Effector memory CD4-positive, alpha-beta T cell (primary cell): ENCODE measurements around the gene UVSSA.
A peak's percentile ranks its signal among the peaks of the same experiment; 100 is the strongest.

Source experiments
- DNase-seq, 3 donors: peaks; one replicate each; pipeline ENCODE4 v3.0.0-alpha.2; 2020
- H3K27ac ChIP-seq: 2 replicates; pipeline ENCODE4 v1.7.0; 2013; ENCODE audit warnings: mild to moderate bottlenecking, low read length, moderate library complexity; ENCODE audit not compliant: insufficient read depth, poor library complexity, severe bottlenecking
- H3K27me3 ChIP-seq: replicated peaks from 2 replicates; pipeline ENCODE4 v1.7.0; 2013; ENCODE audit warnings: mild to moderate bottlenecking, low read length; ENCODE audit not compliant: insufficient read depth, control insufficient read depth, poor library complexity, severe bottlenecking
- H3K36me3 ChIP-seq: 2 replicates; pipeline ENCODE4 v1.7.0; 2013; ENCODE audit warnings: mild to moderate bottlenecking, low read length, moderate library complexity; ENCODE audit not compliant: control insufficient read depth, insufficient read depth
- H3K4me1 ChIP-seq: 2 replicates; pipeline ENCODE4 v1.7.0; 2013; ENCODE audit warnings: low read length, mild to moderate bottlenecking; ENCODE audit not compliant: control insufficient read depth, insufficient read depth, poor library complexity, severe bottlenecking
- H3K4me3 ChIP-seq: 2 replicates; pipeline ENCODE4 v1.7.0; 2013; ENCODE audit warnings: low read length, low read depth, mild to moderate bottlenecking; ENCODE audit not compliant: insufficient read depth, poor library complexity, severe bottlenecking
- H3K9me3 ChIP-seq: 2 replicates; pipeline ENCODE4 v1.7.0; 2013; ENCODE audit warnings: mild to moderate bottlenecking, low read length, moderate library complexity; ENCODE audit not compliant: control insufficient read depth

UVSSA gene

DNA sequence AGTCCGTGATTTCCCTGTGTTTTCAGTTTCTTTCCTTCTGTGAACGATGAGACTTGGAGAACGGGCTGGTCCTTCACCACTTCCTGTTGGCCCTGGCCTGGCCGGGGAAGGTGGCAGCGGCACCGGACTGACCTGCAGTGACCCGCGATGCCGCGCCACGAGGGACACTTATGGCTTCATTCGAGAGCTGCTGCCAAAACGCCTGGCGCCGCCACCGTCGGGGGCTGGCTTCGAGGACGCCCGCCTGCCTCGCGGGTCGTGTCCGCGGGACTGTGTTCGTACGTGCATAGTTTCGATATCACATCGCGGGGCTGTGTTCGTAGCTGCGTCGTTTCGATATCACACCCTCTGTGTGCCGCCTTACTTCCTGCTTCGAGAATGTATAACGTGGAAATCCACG, 7.5 kb upstream of the UVSSA start:
- Histone ChIP-seq H3K27ac (no peak overlapping the region), H3K9me3 (no peaks in the 10 kb centered on the region), H3K27me3 (no peaks in the 10 kb centered on the region), H3K36me3 (peaks cover 55% of the 10 kb centered on the region), H3K4me1 (no peaks in the 10 kb centered on the region), H3K4me3 (no peak overlapping the region)
- DNase-seq = no peak

DNA sequence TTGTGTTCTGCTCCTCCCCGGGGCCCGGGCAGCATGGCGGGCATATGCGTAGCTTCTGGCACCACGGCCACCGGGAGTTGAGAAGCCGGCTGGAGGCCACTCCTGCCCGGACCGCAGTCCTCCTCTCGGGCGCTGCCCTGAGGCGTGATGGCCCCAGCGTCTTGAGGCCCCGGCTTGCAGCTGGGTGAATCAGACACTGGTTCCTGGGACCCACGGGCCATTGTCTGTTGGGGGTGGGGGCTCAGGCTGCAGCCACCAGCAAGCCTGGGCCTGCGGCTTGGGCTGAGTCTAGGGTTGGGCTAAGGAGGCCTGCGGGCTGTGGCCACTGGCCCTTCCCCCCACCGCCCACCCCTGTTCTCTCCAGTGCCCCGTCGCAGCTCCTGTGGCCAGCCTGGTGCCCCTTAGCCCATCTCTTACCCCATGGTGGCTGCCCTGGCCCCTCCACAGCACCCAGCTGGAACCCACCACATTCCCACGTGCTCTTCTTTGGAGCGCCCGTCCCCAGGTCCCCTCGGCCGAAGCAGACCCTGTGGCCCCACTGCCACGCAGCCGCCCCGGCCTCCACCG, 6.7 kb upstream of the UVSSA start:
- Histone ChIP-seq H3K27me3 (no peaks in the 10 kb centered on the region), H3K4me3 (no peak overlapping the region), H3K36me3 (peaks cover 53% of the 10 kb centered on the region), H3K4me1 (peaks cover under 1% of the 10 kb centered on the region), H3K9me3 (no peaks in the 10 kb centered on the region), H3K27ac (no peak overlapping the region)
- no peak for DNase-seq

DNA sequence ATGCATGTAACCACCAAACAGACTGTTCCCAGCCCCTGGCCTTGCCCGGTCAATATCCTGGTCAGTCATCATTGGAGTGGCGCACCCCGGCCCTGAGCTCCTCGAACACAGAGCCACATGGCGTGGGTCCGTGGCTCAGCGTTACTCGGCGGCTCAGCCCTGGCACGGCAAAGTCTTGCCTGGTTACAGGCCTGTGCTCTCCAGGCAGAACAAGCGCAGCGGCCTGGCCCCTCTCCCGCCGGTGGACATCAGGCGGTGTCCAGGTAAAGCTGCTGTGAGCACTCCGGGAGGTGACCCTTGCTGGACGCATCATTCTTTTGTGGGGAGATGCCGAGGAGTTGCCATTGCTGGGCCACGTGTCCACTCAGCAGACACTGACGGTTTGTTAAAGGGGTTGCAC, 6.1 kb upstream of the UVSSA start:
- Histone ChIP-seq H3K4me1 (peaks cover 6% of the 10 kb centered on the region), H3K9me3 (no peaks in the 10 kb centered on the region), H3K27me3 (no peaks in the 10 kb centered on the region), H3K36me3 (peaks cover 53% of the 10 kb centered on the region), H3K27ac (no peak overlapping the region), H3K4me3 (no peak overlapping the region)
- DNase-seq = no peak

DNA sequence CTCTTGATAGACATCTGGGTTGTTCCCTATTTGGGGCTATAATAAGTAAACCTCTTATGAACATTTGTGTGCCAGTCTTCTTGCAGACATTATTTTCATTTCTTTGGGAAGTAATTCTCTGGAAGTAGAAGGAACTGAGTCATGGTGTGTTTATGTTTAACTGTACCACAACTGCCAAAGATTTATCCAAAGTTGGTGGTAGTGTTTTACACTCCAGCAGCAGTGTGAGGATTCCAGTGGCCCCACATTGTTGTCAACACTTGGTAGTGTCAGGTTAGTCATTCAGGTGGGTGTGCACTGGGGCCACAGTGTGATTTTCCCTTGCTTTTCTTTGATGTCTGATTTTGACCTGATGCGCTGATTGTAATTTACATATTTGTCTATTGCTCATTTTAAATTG, 5.0 kb upstream of the UVSSA start:
- peaks cover 42% of the 10 kb centered on the region for H3K36me3 ChIP-seq
- H3K4me3 ChIP-seq = no peak overlapping the region
- no peak for DNase-seq
- H3K27me3 ChIP-seq = no peaks in the 10 kb centered on the region
- peaks cover 7% of the 10 kb centered on the region for H3K4me1 ChIP-seq
- no peak overlapping the region for H3K27ac ChIP-seq
- H3K9me3 ChIP-seq = no peaks in the 10 kb centered on the region

DNA sequence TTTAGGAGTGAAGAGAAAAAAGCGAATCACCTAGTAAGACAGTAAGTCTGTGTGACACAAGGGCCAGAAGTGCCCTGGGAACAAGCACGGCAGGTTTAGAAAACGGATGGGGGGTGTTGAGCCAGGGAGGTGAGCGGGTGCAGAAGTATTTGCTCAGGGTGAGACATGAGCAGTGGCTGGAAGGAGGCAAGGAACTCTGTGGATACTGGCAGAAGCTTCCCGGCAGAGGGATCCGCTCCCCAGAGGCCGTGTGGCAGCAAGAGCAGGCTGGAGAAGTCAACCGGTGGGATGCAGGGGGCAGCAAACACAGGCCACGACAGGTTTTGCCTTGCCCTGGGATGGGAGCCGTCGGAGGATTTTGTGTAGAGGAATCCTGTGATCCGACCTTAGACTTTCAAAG, 2.3 kb upstream of the UVSSA start:
- DNase-seq = no peak
- Histone ChIP-seq H3K9me3 (no peaks in the 10 kb centered on the region), H3K4me1 (peaks cover 15% of the 10 kb centered on the region), H3K36me3 (peaks cover 18% of the 10 kb centered on the region), H3K27ac (no peak overlapping the region), H3K27me3 (no peaks in the 10 kb centered on the region), H3K4me3 (no peak overlapping the region)

DNA sequence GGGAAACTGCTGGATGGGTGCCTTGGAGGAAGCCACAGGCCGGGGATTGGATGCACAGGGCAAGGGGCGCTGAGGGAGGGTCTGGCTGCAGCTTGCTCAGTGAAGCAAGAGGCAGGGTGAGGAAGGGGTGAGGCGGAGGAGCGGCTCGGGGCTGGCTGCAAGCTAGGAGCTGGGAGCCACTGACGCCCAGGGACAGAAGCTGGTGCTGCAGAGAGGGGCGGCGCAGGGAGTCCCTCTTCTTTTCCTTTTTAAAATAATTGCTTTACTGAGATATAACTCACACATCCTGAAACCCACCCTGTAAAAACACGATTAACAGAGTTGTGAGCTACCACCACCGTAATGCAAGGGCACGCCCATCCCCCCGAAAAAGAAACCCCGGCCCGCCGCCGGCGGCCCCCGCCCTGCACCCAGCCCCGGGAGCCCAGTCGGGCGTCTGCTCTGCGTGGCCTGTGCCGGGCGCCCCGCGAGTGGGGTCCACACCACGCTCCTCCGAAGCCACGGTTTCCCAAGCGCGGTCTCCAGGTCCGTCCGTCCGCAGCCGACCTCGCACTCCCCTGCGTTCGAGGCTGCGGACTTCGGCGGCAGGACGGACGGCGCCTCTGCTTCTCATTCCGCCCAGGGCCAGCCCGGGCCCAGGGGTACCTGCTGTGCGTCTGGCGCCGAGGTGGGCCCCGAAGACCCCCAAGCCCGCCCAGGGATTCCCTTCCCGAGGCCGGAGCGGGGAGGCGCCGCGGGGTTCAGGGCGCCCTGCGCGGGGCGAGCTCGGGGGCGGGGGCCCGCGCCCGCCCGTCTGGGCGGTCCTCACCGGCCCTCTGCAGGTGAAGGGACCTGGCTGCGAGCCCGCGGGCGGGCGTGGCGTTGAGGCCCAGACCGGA, 866 bp upstream of the UVSSA start:
- no peaks in the 10 kb centered on the region for H3K9me3 ChIP-seq
- peaks cover 5% of the 10 kb centered on the region for H3K36me3 ChIP-seq
- H3K27ac ChIP-seq = peak overlapping the region; percentile 88
- DNase-seq = peak in 2 of 3 donors; percentile 22 to 30
- H3K4me1 ChIP-seq = peaks cover 15% of the 10 kb centered on the region
- no peaks in the 10 kb centered on the region for H3K27me3 ChIP-seq
- H3K4me3 ChIP-seq = peak overlapping the region; percentile 92

DNA sequence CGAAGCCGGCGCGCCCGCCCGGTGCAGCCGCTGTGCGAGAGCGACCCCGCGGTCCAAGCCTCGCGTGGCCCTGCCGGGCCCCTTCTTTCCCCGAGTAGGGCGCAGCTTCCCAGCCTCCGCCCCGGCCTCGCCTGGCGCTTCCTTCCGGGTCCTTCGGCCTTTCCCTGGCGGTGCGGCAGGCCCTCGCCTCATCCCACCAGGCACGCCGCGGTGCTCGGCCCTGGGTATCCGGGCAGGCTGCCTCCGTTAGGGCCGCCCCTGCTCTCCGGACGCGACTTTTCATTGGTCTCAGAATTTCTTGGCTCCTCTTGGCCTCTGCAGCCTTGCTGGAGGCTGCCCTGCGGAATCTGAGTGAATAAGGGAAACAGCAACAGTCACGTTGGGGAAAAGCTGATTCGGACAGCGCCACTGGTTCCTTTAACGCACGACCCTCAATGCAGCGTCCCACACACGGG, 429 bp downstream of the UVSSA start:
- Histone ChIP-seq H3K27ac (peak overlapping the region; percentile 88), H3K4me3 (peak overlapping the region; percentile 92), H3K36me3 (peaks cover 6% of the 10 kb centered on the region), H3K27me3 (no peaks in the 10 kb centered on the region), H3K4me1 (peaks cover 22% of the 10 kb centered on the region), H3K9me3 (no peaks in the 10 kb centered on the region)
- DNase-seq = peak in 1 of 3 donors; percentile 44

DNA sequence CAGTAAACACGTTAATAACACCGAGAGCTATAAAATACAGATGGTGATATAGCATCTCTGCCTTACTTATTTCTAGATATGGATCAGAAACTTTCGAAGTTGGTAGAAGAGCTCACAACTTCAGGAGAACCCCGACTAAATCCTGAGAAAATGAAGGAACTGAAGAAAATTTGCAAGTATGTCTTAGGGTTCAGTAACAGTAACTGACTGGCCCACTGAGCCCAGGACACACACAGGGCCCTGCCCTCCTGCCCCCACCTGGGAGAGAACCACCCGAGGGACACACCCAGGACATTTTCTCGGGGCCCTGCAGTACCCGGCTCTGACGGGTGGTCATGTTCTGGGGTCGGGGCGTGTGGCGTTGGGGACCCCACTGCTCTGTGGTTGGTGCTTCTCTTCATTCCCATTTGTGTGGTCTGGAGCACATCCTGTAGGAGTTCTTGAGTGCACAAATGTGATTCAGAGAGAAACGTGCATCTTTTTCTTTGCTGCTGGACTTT, 1.1 kb downstream of the UVSSA start:
- Histone ChIP-seq H3K36me3 (peaks cover 11% of the 10 kb centered on the region), H3K27ac (peak overlapping the region; percentile 88), H3K4me3 (peak overlapping the region; percentile 92), H3K9me3 (no peaks in the 10 kb centered on the region), H3K4me1 (peaks cover 22% of the 10 kb centered on the region), H3K27me3 (no peaks in the 10 kb centered on the region)
- no peak for DNase-seq

DNA sequence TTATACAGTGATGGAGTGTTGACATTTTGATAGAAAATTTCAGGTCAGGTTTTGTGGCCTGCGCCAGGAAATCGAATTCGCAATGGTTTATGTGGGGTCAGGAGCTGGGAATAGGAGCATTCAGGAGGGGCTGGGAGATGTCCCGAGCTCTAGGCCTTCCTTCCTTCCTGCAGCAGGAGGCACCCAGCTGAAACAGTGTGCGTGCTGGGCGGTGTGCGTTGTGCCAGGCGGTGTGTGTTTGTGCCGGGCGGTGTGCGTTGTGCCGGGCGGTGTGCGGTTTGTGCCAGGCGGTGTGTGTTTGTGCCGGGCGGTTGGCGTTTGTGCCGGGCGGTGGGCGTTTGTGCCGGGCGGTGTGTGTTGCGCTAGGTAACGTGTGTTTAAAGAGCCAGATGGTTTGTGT, 1.7 kb downstream of the UVSSA start:
- Histone ChIP-seq H3K27me3 (no peaks in the 10 kb centered on the region), H3K27ac (no peak overlapping the region), H3K4me3 (no peak overlapping the region), H3K36me3 (peaks cover 17% of the 10 kb centered on the region), H3K4me1 (peaks cover 22% of the 10 kb centered on the region), H3K9me3 (no peaks in the 10 kb centered on the region)
- DNase-seq = no peak
